Jurkat, Clone E6-1 (cell line): ENCODE measurements around the gene VAMP3.
"Not testable (repeated sequence)": the region's sequence is repeated elsewhere in the genome, so short reads cannot be mapped to it uniquely, and the experiment has no call there.

Source experiments
- DNase-seq: peaks from one replicate; pipeline ENCODE4 v3.0.0-alpha.2; 2011; ENCODE audit warnings: low read depth, low spot score
- H3K4me3 ChIP-seq: 2 replicates; pipeline ENCODE4 v1.5.1; 2011; ENCODE audit warnings: mild to moderate bottlenecking, low read length, control low read depth, moderate library complexity

VAMP3 gene

GRCh38 chr1:7760245-7760644 lies 10.9 kb upstream of the VAMP3 start:
- H3K4me3 ChIP-seq: no peak overlapping the region
- DNase-seq: no peak

GRCh38 chr1:7761103-7761502 lies 10.0 kb upstream of the VAMP3 start:
- DNase-seq: no peak
- H3K4me3 ChIP-seq: no peak overlapping the region

DNA sequence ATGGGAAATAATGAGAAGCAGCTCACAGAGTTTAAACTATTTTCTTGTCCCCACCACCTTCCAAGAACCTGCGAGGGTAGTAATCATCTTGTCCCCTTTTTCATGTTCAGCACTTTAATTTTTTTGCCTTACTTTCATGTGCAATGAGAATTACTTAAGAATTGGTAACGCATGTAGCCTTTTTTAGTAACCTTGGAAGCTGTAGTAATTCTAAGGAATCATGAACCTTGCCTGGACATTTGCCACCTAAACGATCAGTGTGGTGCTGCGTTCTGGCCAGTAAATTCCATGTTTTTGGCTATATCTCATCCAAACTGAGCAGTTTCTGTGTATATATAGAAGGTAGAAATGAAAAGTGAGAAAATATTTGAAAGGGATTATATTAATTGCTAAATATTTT lies 3.9 kb upstream of the VAMP3 start:
- no peak overlapping the region for H3K4me3 ChIP-seq
- DNase-seq: no peak

GRCh38 chr1:7768583-7768982 lies 2.5 kb upstream of the VAMP3 start:
- no peak overlapping the region for H3K4me3 ChIP-seq
- DNase-seq: no peak

- no peak overlapping the region for H3K4me3 ChIP-seq
- DNase-seq: no peak
Measured at GRCh38 chr1:7769673-7770412, 1.3 kb upstream of the VAMP3 start.

DNA sequence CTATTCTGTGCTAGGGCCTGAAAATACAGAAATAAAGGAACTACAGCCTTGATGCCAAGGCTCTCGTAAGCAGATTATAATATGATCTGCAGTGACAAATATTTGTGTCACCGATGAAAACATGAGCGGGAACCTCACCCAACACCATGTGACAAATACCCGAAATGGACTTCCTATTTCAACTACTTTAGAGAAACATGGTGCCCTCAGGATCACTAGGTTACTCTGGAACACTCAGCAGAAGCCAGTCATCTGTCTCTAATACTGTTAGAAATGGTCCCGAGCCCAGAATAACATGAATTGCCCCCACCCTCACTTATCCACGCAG lies 463 bp upstream of the VAMP3 start:
- no peak for DNase-seq
- H3K4me3 ChIP-seq: peak overlapping the region; percentile 87

DNA sequence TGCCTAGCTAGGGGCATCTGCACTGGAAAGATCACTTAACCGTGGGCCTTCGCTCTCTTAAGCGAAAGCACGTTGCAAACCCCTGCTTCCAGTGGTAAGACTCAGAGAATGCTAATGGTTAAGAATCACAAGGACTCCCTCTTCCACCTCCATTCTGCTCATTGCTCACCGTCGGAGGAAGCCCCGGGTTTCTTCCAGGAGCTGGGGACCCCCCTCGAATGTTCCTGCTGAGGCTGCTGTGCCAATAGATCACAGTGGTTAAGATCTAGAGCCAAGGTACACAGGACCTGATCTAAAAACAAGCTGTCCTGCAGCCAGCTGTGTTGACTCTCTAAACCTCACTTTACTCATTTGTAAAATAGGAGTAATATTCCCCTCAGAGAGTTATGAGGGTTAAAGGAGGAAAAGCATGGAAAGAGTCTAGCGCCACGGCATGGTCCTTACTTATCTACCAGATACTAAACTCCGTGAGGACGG lies 765 bp downstream of the VAMP3 start:
- peak overlapping the region; percentile 87 for H3K4me3 ChIP-seq
- no peak for DNase-seq

- no peak overlapping the region for H3K4me3 ChIP-seq
- no peak for DNase-seq
Measured at GRCh38 chr1:7777591-7777990, 6.5 kb downstream of the VAMP3 start.

DNA sequence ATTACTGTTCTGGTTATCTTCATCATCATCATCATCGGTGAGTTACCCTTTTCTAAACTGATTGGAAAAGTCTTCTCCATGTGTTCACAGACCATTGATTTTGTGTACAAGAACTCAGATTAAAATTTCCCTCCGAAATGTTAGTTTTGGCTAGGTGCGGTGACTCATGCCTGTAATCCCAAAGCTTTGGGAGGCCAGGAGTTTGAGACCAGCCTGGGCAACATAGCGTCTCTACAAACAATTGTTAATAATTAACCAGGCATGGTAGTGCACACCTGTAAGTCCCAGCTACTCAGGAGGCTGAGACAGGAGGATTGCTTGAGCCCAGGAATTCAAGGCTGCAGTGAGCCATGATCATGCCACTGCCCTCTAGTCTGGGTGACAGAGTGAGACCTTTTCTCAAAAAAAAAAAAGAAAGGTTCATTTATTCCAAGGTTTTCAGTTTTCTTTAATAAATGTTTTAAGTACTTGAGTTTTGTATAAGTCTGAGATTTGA lies 7.1 kb downstream of the VAMP3 start:
- H3K4me3 ChIP-seq: no peak overlapping the region
- no peak for DNase-seq

DNA sequence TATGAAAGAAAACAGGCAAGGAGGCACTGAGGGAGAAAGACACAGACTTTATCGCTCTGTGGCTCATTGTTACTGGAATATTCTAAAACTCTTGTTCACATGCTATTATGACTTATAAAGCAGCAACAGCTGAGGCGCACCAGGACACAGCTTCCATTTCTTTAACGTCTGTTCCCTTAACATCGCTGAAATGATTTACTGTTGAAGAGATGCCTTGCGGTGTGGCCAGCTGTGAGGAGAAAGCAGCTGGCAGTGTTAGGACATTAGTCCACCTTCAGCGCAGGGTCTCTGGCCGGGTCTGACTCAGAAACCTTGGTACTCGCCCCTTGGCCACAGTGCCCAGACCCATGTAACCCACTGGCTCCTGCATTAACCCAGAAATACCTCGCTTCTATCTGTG lies 9.9 kb downstream of the VAMP3 start:
- H3K4me3 ChIP-seq: no peak overlapping the region
- DNase-seq: no peak

- H3K4me3 ChIP-seq: no peak overlapping the region
- no peak for DNase-seq
Measured at GRCh38 chr1:7781501-7781900, 10.4 kb downstream of the VAMP3 start.

DNA sequence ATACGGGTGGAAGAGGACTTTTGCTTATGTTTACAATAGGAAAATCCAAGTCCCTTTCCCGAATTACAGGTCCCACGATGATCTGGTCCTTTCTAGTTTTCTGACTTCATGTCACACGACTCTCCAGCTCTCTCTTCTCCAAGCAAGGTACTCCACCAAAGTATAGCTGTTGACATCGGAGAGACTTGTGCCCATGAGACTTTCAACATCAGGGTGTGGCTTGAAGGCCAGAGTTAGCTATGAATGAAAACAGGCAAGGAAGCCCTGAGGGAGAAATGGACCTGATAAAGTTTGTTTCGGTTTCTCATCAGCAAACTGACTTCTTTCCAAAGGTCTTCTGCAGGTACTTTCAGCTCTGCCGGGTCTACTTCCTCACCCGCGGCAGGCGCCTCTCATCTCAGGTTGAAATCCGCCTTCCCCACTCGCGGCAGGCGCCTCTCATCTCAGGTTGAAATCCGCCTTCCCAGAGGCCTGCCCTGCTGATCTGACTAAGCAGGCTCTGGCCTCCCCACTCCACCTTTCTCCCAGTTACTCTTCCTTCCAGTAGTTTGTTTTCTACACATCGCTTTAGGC lies 10.9 kb downstream of the VAMP3 start:
- no peak overlapping the region for H3K4me3 ChIP-seq
- DNase-seq: no peak

- peak overlapping the region; percentile 41 for H3K4me3 ChIP-seq
- no peak for DNase-seq
Measured at GRCh38 chr1:7783178-7783711, 12.1 kb downstream of the VAMP3 start.

GRCh38 chr1:7783826-7784491 lies 12.9 kb downstream of the VAMP3 start, which contains the start of gene PER3:
TSS of gene PER3 (plus strand) at chr1:7784291. CDS start at chr1:7784878, 587 bp downstream.
- H3K4me3 ChIP-seq: peak within 1 kb of the TSS; percentile 41
- peak; percentile 59 for DNase-seq

GRCh38 chr1:7784492-7785071 lies 13.5 kb downstream of the VAMP3 start:
- H3K4me3 ChIP-seq: no peak overlapping the region
- DNase-seq: no peak

DNA sequence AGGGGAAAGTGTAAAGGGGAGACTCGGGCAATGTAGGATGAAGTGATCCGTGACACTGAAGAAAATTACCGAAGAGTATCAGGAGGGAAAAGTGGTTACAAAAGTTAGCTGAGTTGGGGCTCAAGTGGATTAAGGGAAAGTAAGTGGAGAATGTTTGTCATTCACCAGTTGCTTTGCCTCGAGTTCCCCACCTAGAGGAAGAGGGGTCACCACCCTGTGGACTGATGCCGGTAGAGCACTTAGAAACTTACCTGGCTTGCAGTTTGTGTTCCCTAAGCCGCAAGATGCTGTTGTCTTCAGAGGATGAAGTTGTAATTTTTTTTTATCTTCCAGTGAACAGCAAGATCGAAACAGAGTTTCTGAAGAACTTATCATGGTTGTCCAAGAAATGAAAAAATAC lies 14.0 kb downstream of the VAMP3 start:
- no peak overlapping the region for H3K4me3 ChIP-seq
- DNase-seq: no peak

DNA sequence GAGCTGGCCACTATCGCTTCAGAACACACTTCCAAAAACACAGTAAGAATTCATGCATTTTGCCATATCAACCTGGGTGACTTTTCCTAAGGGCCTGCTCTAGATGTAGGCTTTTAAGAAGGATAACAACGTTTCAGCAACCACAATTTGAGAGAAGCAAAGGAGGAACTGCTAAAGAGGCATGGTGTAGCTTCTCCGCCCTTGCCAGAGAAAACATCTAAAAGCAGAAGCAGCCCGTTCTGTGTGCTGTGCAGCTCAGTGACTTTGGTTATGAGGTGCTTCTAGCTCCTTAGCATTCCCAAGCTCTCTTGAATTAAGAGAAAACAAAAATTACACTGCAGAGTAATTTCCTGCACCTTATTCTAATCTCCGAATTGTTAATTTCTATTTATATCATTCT lies 15.7 kb downstream of the VAMP3 start:
- no peak for DNase-seq
- no peak overlapping the region for H3K4me3 ChIP-seq

GRCh38 chr1:7789828-7790227 lies 18.7 kb downstream of the VAMP3 start:
- no peak for DNase-seq
- H3K4me3 ChIP-seq: no peak overlapping the region

GRCh38 chr1:7791027-7791426 lies 19.9 kb downstream of the VAMP3 start:
- H3K4me3 ChIP-seq, DNase-seq: not testable (repeated sequence)

DNA sequence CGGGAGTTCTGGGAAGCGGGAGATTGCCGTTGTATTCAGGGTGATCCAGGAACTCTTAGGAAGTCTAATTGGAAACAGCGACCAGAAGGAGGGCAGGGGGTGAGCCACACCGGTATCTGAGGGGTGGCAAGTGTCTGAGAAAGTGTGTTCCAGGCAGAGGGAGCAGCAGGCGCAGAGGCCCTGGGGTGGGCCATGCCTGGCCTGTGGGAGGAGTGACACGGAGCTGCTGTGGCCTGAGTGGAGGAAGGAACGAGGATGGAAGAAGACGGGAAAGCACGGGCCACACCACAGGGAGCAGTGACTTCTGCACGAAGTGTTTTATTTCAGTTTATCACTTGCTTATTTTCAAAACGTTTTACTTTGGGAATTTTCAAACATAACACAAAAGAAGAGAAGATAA lies 24.3 kb downstream of the VAMP3 start:
- no peak overlapping the region for H3K4me3 ChIP-seq
- no peak for DNase-seq
